ACC112 (cell line): Measurements from ENCODE around the gene HCFC1.

ENCODE experiments used
- H2AFZ ChIP-seq: fragments of 200-600 bp; sonication (generic); one replicate; pipeline ENCODE4 v1.6.0; 2017; ENCODE audit warnings: antibody characterized with exemption, low read length; ENCODE audit not compliant: unreplicated experiment
- H3K27ac ChIP-seq: fragments of 200-600 bp; sonication (generic); 2 replicates; pipeline ENCODE4 v1.5.1; 2014; ENCODE audit warnings: low read depth, mild to moderate bottlenecking, antibody characterized with exemption, low read length, moderate library complexity
- H3K27me3 ChIP-seq: fragments of 200-600 bp; sonication (generic); 2 replicates; pipeline ENCODE4 v1.6.1; 2014; ENCODE audit warnings: mild to moderate bottlenecking, antibody characterized with exemption, low read length, moderate library complexity, mixed read lengths; ENCODE audit not compliant: insufficient read depth
- H3K36me3 ChIP-seq: fragments of 200-600 bp; sonication (generic); 2 replicates; pipeline ENCODE4 v1.6.1; 2016; ENCODE audit warnings: mild to moderate bottlenecking, antibody characterized with exemption, low read length, moderate library complexity, mixed read lengths; ENCODE audit not compliant: insufficient read depth
- H3K4me1 ChIP-seq: fragments of 200-600 bp; sonication (generic); one replicate; pipeline ENCODE4 v1.6.1; 2016; ENCODE audit warnings: low read length, mixed read lengths; ENCODE audit not compliant: insufficient read depth, unreplicated experiment, control insufficient read depth
- H3K4me3 ChIP-seq: fragments of 200-600 bp; sonication (generic); 2 replicates; pipeline ENCODE4 v1.5.1; 2014; ENCODE audit warnings: mild to moderate bottlenecking, low read depth, low read length
- H3K79me2 ChIP-seq: fragments of 200-600 bp; sonication (generic); one replicate; pipeline ENCODE4 v1.6.0; 2016; ENCODE audit warnings: low read length; ENCODE audit not compliant: control insufficient read depth, unreplicated experiment, insufficient read depth

The HCFC1 gene

DNA sequence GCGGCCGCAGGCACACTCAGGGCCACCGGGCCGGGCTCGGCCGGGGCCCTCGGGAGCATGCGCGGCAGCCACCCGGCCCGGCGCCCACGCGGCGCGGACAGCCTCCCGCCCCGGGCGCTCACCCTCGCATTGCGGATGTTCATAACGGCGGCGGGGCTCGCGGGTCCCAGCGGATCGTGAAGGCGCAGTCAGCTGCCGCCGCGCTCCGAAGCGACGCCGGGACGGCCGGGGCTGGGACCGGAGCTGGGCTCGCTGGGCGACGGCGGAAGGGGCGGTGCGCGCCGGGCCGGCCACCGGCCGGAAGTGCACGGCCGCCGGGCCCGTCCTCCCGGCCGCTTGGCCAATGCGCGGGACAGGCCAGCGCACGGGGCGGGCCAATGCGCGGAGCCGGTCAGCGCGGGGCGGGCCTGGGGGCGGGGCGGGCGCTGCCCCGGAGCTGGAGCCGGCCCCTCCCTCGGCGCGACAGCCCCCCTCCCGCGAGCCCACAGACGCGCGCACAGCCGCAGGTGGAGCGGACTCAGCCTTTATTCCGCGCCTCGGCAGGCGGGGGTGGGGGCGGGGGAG, 36.8 kb downstream of the HCFC1 start, which contains the start of gene NAA10:
Gene NAA10 (minus strand): TSS at position 276 of the 564 bp plus-strand sequence. CDS start 133 bp downstream, at position 143.
- H3K79me2 ChIP-seq = peaks cover 16% of the 10 kb centered on the region
- no peaks in the 10 kb centered on the region for H3K36me3 ChIP-seq
- no peaks in the 10 kb centered on the region for H3K27me3 ChIP-seq
- peaks cover 3% of the 10 kb centered on the region for H3K4me1 ChIP-seq
- peak within 1 kb of the TSS; percentile 90 for H3K4me3 ChIP-seq
- H2AFZ ChIP-seq = no peak within 1 kb of the TSS
- H3K27ac ChIP-seq = peak within 1 kb of the TSS; percentile 19; the same call in 1 of the 2 replicates

DNA sequence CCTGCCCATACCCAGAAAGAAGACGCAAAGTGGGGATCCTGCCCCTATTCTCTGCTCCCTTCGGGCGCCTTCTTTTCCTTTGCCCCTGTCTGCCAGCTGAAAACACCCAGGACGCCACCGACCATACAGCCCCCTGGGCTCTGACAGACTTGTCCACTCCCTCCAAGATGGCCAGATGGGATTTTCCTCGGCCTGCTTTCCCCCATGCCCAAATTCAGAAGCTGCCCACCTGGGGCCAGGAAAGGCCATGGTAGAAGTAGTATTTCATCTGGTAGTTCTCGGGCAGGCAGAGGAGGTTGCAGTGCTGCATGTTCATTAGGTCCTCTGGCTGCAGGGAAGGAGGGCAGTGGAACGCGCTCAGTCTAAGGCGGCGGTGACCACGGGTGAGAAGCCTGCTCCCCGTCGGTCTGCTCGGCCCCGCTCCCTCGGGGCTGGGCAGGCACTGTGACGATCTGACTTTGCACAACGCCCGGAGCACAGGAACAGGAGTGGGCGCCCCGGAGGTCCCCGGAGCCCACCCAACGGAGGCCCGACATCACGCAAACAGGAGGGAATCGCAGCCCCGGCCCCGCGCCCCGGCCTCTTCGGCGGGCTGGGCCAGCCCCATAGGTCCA, 37.4 kb downstream of the HCFC1 start:
- H3K27ac ChIP-seq = peak overlapping the region; percentile 19; the same call in 1 of the 2 replicates
- H3K36me3 ChIP-seq = no peaks in the 10 kb centered on the region
- peaks cover 3% of the 10 kb centered on the region for H3K4me1 ChIP-seq
- peak overlapping the region; percentile 90 for H3K4me3 ChIP-seq
- H2AFZ ChIP-seq = no peak overlapping the region
- peaks cover 16% of the 10 kb centered on the region for H3K79me2 ChIP-seq
- no peaks in the 10 kb centered on the region for H3K27me3 ChIP-seq

DNA sequence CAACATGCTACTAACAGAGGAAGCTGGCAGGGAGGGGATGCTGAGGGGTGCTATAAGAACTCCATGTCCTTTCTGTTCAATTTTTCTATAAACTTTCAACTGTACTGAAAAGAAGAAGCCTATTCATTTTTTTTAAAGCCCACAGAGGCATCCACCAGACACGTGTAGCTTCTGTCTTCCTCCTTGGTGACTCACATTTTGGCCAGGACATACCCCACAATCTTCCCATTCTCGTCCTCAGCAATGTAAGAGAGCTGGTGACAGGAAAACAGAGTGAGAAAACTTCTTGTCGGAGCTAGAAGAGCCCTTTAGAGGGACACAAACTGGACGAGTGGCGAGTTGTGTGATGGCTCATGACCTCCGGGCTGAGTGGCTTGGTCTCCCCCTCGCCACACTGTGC, 37.9 kb downstream of the HCFC1 start:
- Histone ChIP-seq H3K79me2 (peaks cover 16% of the 10 kb centered on the region), H3K36me3 (no peaks in the 10 kb centered on the region), H2AFZ (no peak overlapping the region), H3K4me1 (peaks cover 3% of the 10 kb centered on the region), H3K27ac (peak overlapping the region; percentile 19; the same call in 1 of the 2 replicates), H3K4me3 (peak overlapping the region; percentile 90), H3K27me3 (no peaks in the 10 kb centered on the region)

DNA sequence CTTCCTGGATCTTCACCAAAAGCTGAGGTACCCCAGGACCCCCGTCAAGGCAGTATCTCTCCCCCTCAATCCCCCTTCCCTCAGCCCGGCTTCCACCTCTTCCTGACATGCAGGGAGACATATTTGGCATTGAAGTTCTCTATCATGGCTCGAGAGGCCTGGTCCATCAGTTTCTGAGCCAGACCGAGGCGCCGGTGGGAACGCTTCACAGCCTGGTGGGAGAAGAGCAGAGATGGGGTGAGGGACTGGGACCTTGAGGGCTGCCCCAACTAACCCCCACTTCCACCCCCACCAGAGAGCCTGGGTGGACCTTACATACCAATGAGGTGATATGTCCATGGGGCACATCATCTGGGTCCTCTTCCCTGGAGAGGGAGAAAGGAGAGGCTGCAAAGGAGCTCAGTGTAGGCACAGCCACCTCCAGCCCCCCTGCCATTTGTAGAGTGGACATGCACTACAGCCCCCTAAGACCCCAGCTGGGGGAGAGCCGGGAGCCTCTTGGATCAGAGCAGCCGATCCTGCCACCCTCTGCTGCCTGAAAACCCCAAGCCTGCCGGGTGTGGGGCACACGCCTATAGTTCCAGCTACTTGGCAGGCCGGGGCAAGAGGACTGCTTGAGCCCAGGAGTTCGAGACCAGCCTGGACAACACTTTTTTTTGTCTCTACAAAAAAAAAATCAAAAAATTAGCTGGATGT, 39.2 kb downstream of the HCFC1 start:
- Histone ChIP-seq H3K36me3 (no peaks in the 10 kb centered on the region), H3K4me1 (peaks cover 3% of the 10 kb centered on the region), H3K27ac (no peak overlapping the region), H3K27me3 (no peaks in the 10 kb centered on the region), H3K79me2 (peaks cover 16% of the 10 kb centered on the region), H3K4me3 (no peak overlapping the region), H2AFZ (no peak overlapping the region)

DNA sequence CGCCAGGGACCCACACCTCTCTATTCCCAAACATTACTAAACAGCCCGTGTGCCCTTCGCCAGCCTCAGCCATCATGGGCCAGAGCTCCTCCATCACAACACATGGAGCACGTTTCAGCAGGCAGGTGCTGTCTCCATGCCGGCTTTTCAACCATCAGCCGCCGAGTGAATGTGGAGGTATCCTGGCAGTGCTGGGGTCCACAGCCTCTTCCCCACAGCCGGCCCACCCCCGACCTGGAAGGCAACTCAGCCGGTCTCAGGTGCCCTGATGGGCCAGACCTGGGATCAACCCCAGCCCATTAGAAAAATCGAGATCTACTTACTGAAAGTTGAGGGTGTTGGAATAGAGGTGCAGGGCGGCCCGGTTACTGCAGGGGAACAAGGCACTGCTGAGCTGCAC, 39.9 kb downstream of the HCFC1 start:
- Histone ChIP-seq H3K79me2 (peaks cover 16% of the 10 kb centered on the region), H2AFZ (no peak overlapping the region), H3K27me3 (no peaks in the 10 kb centered on the region), H3K27ac (no peak overlapping the region), H3K4me1 (peaks cover 8% of the 10 kb centered on the region), H3K4me3 (no peak overlapping the region), H3K36me3 (no peaks in the 10 kb centered on the region)

DNA sequence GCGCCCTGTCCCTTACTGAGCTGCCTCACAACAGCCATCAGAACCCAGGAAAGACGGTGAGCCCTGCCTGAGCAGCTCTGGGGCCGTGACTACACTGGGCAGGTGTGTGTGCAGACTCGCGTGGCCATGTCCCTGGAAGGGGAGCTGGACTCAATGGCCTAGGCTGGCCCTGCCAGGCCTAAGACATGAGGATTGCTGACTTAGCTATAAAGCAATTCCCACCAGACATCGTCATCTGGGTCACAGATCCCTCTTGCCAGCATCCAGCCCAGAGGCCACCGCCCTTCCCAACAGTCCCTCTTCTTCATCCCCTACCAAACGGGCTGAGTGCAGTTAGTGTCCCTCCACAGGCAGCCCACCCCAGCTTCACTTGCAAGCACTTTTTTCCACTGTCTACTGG, 40.5 kb downstream of the HCFC1 start:
- Histone ChIP-seq H3K4me1 (peaks cover 12% of the 10 kb centered on the region), H2AFZ (no peak overlapping the region), H3K27me3 (no peaks in the 10 kb centered on the region), H3K36me3 (no peaks in the 10 kb centered on the region), H3K79me2 (peaks cover 16% of the 10 kb centered on the region), H3K4me3 (no peak overlapping the region), H3K27ac (no peak overlapping the region)

DNA sequence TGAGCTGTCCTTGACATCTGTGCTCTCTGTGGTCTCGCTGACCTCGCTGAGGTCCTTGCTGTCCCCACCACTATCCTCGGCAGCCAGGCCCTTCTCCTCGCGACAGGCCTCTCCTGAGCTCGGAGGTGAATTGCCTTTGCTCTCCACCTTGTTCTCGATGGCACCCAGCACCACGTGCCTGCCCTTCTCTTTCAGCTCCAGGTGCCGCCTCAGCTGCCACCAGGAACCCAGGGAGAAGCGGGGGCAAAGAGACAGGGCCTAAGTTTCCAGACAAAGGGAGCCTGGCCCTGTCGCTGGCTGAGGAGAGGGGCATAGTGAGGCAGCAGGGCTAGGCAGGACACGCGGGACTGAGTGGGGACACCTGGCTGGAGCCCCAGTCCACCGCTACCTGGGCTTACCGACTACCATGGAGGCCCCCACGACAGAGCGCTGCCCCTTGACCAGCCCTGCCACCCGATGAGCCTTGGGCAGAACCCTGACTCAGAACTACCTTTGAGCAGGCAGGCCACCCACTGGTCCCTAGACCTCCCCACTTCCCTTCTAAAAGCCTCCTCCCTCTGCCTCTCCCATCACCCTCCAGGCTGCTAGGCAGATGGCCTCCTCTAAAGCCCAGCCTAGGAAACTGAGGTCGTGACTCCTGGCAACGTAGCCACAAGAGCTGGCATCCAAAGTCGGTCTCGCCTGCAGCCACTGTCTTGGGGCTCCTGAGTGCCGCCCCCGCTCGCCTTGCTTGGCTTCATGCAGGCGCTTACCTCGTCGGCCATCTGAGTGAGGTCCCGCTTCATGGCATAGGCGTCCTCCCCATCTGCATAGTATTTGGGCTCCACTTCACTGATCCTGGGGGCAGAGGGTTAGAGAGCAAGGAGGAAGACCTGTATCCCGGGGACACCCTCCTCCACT, 41.4 kb downstream of the HCFC1 start:
- H3K27me3 ChIP-seq = no peaks in the 10 kb centered on the region
- H3K4me3 ChIP-seq = no peak overlapping the region
- H3K4me1 ChIP-seq = peaks cover 12% of the 10 kb centered on the region
- peaks cover 16% of the 10 kb centered on the region for H3K79me2 ChIP-seq
- no peak overlapping the region for H3K27ac ChIP-seq
- H3K36me3 ChIP-seq = no peaks in the 10 kb centered on the region
- no peak overlapping the region for H2AFZ ChIP-seq

DNA sequence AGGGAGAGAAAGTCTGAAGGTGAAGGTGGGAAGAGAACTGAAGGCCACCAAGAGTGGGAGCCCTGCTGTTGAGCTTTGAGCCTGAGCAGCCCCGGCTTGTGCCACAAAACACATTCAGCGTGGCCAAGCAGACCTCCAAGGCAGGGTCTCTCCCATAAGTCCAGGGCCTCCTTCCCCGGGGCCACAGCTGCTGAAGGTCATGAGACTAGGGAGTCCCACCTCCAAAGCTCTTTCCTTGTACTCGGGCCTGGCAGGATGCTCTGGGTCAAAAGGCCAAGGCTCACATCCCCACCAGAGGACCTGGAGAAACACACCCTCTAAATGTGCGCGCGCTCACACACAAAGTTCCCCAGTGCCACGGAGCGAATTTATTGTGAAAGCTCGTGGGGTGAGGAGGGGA, 42.0 kb downstream of the HCFC1 start:
- H3K27ac ChIP-seq = 0 out of 2 replicates have a peak overlapping the region, but pooled peaks have one; percentile 1
- H3K36me3 ChIP-seq = no peaks in the 10 kb centered on the region
- H3K4me1 ChIP-seq = peaks cover 12% of the 10 kb centered on the region
- no peak overlapping the region for H2AFZ ChIP-seq
- H3K79me2 ChIP-seq = peaks cover 14% of the 10 kb centered on the region
- H3K4me3 ChIP-seq = no peak overlapping the region
- no peaks in the 10 kb centered on the region for H3K27me3 ChIP-seq

DNA sequence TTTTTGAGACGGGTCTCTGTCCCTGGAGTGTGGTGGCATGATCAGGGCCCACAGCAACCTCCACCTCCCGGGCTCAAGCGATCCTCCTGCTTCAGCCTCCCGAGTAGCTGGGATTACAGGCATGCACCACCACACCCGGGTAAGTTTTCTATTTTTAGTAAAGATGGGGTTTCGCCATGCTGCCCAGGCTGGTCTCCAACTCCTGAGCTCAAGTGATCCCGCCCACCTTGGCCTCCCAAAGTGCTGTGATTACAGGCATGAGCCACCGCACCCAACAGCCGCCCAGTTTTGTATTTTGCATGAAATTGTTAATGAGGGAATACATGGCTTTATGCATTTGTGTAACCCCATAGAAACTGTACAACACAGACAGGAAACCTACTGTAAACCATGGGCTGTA, 42.8 kb downstream of the HCFC1 start:
- H3K4me3 ChIP-seq = no peak overlapping the region
- no peaks in the 10 kb centered on the region for H3K27me3 ChIP-seq
- peaks cover 8% of the 10 kb centered on the region for H3K79me2 ChIP-seq
- H3K36me3 ChIP-seq = no peaks in the 10 kb centered on the region
- peaks cover 12% of the 10 kb centered on the region for H3K4me1 ChIP-seq
- 0 out of 2 replicates have a peak overlapping the region, but pooled peaks have one; percentile 1 for H3K27ac ChIP-seq
- no peak overlapping the region for H2AFZ ChIP-seq
